ENCODE results near the gene ZGLP1. TPM values are rescaled to one million over a fixed set of nuclear protein-coding genes. Genes with fewer than 3 reads are reported as not detected.

ZGLP1 gene
- total RNA-seq, 1 donor: 0.63 TPM

GRCh38 chr19:10333758-10334587 is 24.4 kb upstream of the ZGLP1 start:
- TF ChIP-seq CTCF (IDR thresholded peaks at IDR 0.05; ENCODE audit: insufficient read depth, low read length): no peak
- peak overlapping the region; percentile 88 for H3K4me3 ChIP-seq (ENCODE audit: low read depth, low read length)
- DNase-seq (ENCODE audit: low read depth): peak; percentile 4

- H3K4me3 ChIP-seq (ENCODE audit: low read depth, low read length): peak within 1 kb of the TSS; percentile 88
- DNase-seq (ENCODE audit: low read depth): peak; percentile 96
- TF ChIP-seq CTCF (IDR thresholded peaks at IDR 0.05; ENCODE audit: insufficient read depth, low read length): no peak
Observed at GRCh38 chr19:10332965-10333757, 23.5 kb upstream of the ZGLP1 start, which contains the start of gene RAVER1. Gene RAVER1 (minus strand): TSS chr19:10333529. CDS start chr19:10333507, 22 bp downstream.

- DNase-seq (ENCODE audit: low read depth): no peak
- TF ChIP-seq CTCF (IDR thresholded peaks at IDR 0.05; ENCODE audit: insufficient read depth, low read length): no peak
- H3K4me3 ChIP-seq (ENCODE audit: low read depth, low read length): peak overlapping the region; percentile 87
Observed at GRCh38 chr19:10332158-10332964, 22.7 kb upstream of the ZGLP1 start.

- no peak for TF ChIP-seq CTCF (IDR thresholded peaks at IDR 0.05; ENCODE audit: insufficient read depth, low read length)
- no peak for DNase-seq (ENCODE audit: low read depth)
- H3K4me3 ChIP-seq (ENCODE audit: low read depth, low read length): no peak overlapping the region
Observed at GRCh38 chr19:10329555-10329954, 19.9 kb upstream of the ZGLP1 start.

- DNase-seq (ENCODE audit: low read depth): no peak
- no peak overlapping the region for H3K4me3 ChIP-seq (ENCODE audit: low read depth, low read length)
- no peak for TF ChIP-seq CTCF (IDR thresholded peaks at IDR 0.05; ENCODE audit: insufficient read depth, low read length)
Observed at GRCh38 chr19:10328558-10329429, 19.2 kb upstream of the ZGLP1 start.

Data from fibroblast of the aortic adventitia (primary cell).